Activated T-cell treated with anti-CD3 and anti-CD28 coated beads, Interleukin-2, amount 50 U/mL, for 48 hours (primary cell): ENCODE results near the gene MED23.
A peak's percentile ranks its signal among the peaks of the same experiment; 100 is the strongest.

Source experiments
- DNase-seq, 2 experiments: peaks; one replicate each; pipeline ENCODE4 v3.0.0-alpha.2; 2020

The MED23 gene, protein sequence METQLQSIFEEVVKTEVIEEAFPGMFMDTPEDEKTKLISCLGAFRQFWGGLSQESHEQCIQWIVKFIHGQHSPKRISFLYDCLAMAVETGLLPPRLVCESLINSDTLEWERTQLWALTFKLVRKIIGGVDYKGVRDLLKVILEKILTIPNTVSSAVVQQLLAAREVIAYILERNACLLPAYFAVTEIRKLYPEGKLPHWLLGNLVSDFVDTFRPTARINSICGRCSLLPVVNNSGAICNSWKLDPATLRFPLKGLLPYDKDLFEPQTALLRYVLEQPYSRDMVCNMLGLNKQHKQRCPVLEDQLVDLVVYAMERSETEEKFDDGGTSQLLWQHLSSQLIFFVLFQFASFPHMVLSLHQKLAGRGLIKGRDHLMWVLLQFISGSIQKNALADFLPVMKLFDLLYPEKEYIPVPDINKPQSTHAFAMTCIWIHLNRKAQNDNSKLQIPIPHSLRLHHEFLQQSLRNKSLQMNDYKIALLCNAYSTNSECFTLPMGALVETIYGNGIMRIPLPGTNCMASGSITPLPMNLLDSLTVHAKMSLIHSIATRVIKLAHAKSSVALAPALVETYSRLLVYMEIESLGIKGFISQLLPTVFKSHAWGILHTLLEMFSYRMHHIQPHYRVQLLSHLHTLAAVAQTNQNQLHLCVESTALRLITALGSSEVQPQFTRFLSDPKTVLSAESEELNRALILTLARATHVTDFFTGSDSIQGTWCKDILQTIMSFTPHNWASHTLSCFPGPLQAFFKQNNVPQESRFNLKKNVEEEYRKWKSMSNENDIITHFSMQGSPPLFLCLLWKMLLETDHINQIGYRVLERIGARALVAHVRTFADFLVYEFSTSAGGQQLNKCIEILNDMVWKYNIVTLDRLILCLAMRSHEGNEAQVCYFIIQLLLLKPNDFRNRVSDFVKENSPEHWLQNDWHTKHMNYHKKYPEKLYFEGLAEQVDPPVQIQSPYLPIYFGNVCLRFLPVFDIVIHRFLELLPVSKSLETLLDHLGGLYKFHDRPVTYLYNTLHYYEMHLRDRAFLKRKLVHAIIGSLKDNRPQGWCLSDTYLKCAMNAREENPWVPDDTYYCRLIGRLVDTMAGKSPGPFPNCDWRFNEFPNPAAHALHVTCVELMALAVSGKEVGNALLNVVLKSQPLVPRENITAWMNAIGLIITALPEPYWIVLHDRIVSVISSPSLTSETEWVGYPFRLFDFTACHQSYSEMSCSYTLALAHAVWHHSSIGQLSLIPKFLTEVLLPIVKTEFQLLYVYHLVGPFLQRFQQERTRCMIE (N-terminal part only)

DNA sequence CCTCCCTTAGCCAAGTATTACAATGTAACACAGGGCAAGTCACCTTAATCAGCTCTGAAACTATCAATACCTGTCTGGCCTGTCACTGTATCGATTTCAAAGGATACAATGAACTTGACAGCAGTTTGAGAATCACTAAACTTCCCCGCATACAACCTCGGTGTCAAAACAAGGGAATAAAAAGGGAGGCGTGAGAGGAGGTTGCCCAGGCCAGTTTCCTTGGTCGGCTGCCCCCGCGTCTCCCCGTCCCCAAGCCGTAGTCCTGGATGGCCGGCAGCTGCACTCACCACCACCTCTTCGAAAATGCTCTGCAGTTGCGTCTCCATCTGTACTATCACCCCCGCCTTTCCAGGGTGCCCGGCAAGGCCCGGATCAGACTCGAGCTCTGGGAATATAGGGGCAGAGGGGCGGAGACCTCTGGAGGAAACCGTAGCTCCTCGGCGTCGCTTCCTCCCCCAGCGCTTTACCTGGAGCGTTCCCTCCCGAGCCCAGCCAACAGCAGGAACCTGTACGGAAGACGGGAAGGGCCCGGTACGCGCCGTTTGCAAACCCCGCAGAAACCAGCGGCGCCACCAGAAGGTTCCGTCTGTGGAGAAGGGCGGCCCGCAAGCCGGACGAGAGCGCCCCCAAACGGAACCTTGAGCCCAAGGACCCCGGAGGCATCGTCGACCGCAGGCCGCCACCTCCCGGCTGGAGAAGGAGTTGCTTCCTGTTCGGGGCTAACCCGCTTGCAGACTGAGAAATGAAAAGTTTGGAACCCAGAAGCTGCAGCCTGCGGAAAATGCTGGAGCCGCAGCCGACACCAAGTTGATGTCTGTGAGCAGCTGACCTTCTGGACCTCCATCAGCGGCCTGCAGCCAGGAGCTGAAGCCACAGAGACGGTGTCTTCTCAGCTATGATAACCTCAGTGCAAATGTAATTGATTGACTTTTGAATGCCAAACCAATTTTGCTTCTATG lies at the start of gene MED23:
TSS of gene MED23 (minus strand) at position 519 of the 959 bp plus-strand sequence. CDS start at position 326, 193 bp downstream.
- peak; percentile 99 for DNase-seq

- DNase-seq = no peak
Observed at GRCh38 chr6:131673184-131673583, 45.1 kb upstream of the MED23 start.

GRCh38 chr6:131669891-131670290 lies 41.8 kb upstream of the MED23 start:
- DNase-seq = no peak

DNA sequence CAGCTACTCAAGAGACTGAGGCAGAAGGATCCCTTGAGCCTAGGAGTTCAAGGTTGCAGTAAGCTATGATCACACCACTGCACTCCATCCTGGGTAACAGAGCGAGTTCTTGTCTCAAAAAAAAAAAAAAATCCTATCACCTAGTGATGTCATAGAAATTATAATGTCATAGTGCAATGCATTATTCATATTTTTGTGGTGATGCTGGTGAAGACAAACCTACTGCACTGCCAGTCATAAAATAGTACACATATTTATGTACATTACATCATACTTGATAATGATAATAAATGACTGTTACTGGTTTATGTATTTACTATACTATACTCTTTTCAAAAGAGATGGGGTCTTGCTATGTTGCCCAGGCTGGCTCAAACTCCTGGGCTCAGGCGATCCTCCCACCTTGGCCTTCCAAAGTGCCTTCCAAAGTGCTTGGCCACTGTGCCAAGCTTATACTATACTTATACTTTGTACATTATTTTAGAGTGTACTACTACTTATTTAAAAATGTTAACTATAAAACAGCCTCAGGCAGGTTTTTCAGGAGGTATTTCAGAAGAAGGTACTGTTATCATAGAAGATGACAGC lies 35.6 kb upstream of the MED23 start:
- no peak for DNase-seq

- DNase-seq = no peak
Observed at GRCh38 chr6:131660195-131660594, 32.2 kb upstream of the MED23 start.

DNA sequence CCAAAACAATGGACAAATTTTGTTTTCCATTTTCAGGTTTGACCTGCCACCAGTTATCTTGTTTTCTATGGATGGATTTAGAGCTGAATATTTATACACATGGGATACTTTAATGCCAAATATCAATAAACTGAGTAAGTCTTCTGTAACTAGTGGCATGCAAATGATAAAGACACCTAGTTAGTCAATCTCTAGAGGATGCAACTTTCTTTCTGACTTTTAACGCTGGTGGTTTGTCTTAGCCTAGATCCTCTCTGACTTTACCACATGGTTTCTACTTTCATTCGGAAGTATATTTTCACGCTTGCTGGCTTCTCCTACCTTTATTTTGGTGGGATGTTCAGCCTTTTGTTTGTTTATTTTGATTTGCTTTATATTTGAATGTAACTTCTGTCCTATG lies 30.2 kb upstream of the MED23 start:
- no peak for DNase-seq

- DNase-seq = no peak
Observed at GRCh38 chr6:131657630-131658111, 29.6 kb upstream of the MED23 start.

DNA sequence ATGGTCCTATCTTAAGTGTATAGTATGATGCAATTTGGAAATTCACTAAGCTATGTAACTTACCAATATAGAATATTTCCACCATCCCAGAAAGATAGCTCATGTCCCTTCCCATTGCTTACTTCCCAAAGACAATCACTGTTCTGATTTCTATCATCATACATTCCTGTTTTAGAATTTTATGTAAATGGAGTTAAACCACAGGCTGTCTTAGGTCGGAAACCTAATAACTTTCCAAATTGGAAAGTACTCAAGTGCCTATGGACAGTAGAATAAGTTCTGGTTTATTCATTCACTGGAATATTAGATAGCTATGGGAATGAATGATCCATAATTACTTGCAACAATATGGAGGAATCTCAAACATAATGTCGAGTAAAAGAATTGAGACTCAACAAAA lies 29.2 kb upstream of the MED23 start:
- no peak for DNase-seq

GRCh38 chr6:131656667-131657066 lies 28.6 kb upstream of the MED23 start:
- DNase-seq = no peak

DNA sequence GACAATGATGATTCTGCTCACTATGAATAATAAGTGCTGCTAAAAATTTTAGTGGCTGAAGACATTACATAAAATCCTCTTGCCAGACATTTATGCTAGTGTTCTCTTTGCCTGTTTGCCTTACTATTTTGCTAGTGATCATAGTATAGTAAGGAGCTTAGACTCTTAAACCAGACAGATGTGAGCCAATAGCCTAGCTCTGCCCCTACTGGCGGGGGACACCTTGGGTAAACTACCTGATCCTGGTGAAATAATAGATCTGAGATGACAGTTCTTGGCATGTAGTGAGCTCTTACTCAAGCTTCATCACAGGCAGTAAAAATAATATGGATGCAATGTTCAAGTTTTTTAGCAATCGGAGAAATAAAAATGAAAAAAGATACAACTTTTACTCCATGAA lies 27.9 kb upstream of the MED23 start:
- DNase-seq = no peak

DNA sequence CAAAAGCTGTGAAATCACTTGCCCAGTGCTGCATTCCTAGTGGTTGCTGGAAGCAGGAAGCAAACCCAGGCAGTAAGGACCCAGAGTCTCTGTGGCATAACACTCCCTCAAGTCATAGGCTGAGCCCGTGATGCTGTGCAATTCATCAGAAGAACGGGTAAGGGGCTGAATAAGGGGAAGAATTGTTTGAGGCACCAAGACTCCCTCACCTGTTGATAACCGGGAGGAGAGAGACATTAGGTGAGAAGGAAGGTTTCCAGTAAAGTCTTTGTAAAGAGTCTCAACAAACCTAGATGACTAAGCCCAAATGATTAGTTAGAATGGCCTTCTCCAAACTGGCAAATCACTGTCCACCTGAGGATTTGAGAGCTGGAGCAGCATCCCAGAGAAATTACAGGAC lies 27.3 kb upstream of the MED23 start:
- DNase-seq = no peak

GRCh38 chr6:131654326-131654725 lies 26.3 kb upstream of the MED23 start:
- DNase-seq = no peak

DNA sequence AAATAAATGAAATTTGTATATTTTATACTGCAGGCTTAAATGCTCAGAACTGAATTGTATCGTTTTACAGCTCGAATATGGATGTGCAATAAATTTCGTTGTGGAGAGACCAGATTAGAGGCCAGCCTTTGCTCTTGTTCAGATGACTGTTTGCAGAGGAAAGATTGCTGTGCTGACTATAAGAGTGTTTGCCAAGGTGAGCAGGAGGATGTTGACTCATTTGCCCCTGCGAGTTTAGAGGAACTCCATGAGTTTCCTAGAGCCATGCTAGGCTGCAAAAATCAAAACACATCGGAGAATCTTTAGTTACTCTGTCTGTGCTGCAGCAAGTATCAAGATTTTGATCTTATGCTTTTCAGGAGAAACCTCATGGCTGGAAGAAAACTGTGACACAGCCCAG lies 24.4 kb upstream of the MED23 start:
- DNase-seq = no peak

GRCh38 chr6:131651782-131652181 lies 23.7 kb upstream of the MED23 start:
- no peak for DNase-seq

DNA sequence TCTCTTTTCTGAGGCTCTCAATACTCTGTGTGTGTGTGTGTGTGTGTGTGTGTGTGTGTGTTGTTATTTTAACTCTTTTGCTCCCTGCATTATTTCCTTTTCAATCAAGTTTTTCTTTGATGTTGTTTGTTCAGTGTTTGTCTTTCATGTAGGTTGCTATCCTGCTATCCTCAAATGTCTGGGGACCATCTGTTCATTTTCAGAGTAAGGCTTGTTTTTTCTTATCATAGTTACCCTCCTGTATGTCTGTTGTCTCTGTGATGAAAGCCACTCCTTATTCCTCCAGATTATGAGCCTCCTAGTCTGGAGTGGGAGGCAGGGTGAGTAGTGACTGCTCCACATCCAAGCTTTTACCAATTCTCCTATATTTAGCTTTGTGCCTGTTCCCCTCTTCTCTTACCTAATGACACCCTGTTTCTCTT lies 18.2 kb upstream of the MED23 start:
- no peak for DNase-seq

GRCh38 chr6:131645846-131646245 lies 17.8 kb upstream of the MED23 start:
- DNase-seq = no peak

- no peak for DNase-seq
Observed at GRCh38 chr6:131644921-131645320, 16.9 kb upstream of the MED23 start.

DNA sequence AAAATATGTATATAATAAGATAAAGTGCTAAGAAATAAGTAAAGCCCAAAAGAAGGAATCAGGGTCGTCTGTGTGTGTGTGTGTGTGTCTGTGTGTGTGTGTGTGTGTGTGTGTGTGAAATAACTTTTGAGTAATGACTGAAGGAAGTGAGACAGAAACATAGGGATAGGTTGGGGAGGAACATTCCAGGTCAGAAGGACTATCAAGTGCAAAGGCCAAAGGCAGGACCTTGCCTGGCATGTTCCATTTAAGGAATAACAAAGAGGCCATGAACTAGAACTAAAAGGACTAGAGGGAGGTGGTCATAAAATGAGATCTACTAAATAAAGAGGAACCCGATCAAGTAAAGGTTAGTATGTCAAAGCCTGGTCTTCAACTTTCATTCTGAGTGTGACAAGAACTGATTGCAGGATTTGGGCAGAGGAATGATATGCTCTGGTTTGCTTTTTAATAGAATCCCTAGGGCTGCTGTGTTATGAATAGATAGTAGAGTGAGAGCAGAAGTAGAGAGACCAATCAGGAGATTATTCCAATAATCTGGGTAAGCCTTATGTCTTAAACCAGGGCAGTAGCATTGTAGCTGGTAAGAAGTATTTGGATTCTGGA lies 15.9 kb upstream of the MED23 start:
- DNase-seq = no peak

DNA sequence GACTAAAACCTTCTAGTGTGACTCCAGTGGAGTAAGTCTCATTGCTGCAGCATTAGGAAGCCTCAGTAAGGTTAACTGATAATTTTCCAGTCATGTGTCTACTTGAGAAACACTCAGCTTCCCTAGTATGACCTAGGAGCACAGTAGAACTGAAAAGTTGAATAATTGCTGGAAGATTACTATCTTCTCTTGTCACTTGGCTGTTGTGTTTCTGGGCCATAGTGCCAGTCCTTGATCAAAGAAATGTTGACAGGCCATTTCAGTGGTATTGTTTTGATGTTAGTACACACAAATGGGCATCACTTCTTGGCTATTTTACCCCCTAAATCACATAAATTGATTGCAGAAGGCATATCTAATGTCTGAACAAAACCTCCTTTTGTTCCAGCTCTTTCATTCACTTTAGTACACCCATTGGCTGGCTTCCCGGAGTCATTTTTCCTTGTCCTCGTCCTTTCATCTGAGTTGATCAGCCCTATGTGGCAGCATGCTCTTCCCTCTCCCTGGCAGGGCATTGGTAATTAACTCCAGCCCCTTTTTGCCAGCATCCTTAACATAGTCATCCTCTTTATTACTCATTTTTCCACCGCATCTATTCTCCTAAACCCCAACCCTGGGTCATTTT lies 15.1 kb upstream of the MED23 start:
- no peak for DNase-seq

GRCh38 chr6:131642565-131642964 lies 14.5 kb upstream of the MED23 start:
- no peak for DNase-seq
